ENCODE data around the gene ZBTB7C.

DNA sequence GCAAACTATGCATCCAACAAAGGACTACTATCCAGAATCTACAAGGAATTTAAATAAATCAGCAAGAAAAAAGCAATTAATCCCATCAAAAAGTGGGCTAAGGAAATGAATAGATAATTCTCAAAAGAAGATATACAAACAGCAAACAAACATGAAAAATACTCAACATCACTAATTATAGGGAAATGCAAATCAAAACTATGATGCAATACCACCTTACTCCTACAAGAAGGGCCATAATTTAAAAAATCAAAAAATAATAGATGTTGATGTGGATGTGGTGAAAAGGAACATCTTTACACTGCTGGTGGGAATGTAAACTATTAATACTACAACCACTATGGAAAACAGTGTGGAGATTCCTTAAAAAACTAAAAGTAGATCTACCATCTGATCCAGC lies 164.7 kb downstream of the ZBTB7C start:
- no peak for TF ChIP-seq CTCF (conservative IDR thresholded peaks at IDR 0.05)
- TF ChIP-seq ZFX (IDR thresholded peaks at IDR 0.05) = no peak
